HepG2 (cell line): ENCODE results near the gene ABCC3. TPM values are rescaled to one million over a fixed set of nuclear protein-coding genes. Genes with fewer than 3 reads are reported as not detected.
A peak's percentile ranks its signal among the peaks of the same experiment; 100 is the strongest.

Experiments
- HIC2 ChIP-seq: sonication (generic); formaldehyde crosslinking; IDR thresholded peaks from 2 replicates; pipeline ENCODE4 v1.9.0; 2022; ENCODE audit warnings: low read depth, missing genetic modification reagents
- LCORL ChIP-seq, 2 experiments: fragments of 450-650 bp in 1 of 2; sonication (generic) in 1 of 2; formaldehyde crosslinking in 1 of 2; IDR thresholded peaks; 2 replicates each; pipeline versions ENCODE4 v1.5.0 to v1.6.1; 2017 to 2020; ENCODE audit warnings: antibody characterized with exemption in 1 of 2, missing genetic modification reagents in 1 of 2
- RCOR2 ChIP-seq: IDR thresholded peaks from 2 replicates; pipeline ENCODE4 v1.6.1; 2016; ENCODE audit warnings: missing biosample characterization, missing genetic modification reagents
- SMAD3 ChIP-seq: sonication (generic); formaldehyde crosslinking; IDR thresholded peaks from 2 replicates; pipeline ENCODE4 v1.4.0; 2020; ENCODE audit warnings: missing genetic modification reagents
- SMARCC2 ChIP-seq: fragments of 450-650 bp; IDR thresholded peaks from 2 replicates; pipeline ENCODE4 v1.6.1; 2017; ENCODE audit warnings: antibody characterized with exemption, mild to moderate bottlenecking
- TFDP1 ChIP-seq: IDR thresholded peaks from 2 replicates; pipeline ENCODE4 v1.6.1; 2016; ENCODE audit warnings: missing compliant biosample characterization, missing genetic modification reagents, borderline replicate concordance
- ZBTB49 ChIP-seq: sonication (generic); formaldehyde crosslinking; IDR thresholded peaks from 2 replicates; pipeline ENCODE4 v1.4.0; 2020; ENCODE audit warnings: missing genetic modification reagents, borderline replicate concordance
- ZEB1 ChIP-seq: IDR thresholded peaks from 2 replicates; pipeline ENCODE4 v1.6.1; 2012; ENCODE audit warnings: mild to moderate bottlenecking, low read depth, inconsistent platforms; ENCODE audit not compliant: insufficient replicate concordance
- ZFP82 ChIP-seq: sonication (generic); formaldehyde crosslinking; IDR thresholded peaks from 2 replicates; pipeline ENCODE4 v1.5.1; 2020; ENCODE audit warnings: mild to moderate bottlenecking, missing genetic modification reagents, borderline replicate concordance
- ZMYM3 ChIP-seq: sonication (generic); formaldehyde crosslinking; IDR thresholded peaks from 2 replicates; pipeline ENCODE4 v1.5.1; 2020; ENCODE audit warnings: mild to moderate bottlenecking, missing genetic modification reagents
- ZNF558 ChIP-seq: sonication (generic); formaldehyde crosslinking; IDR thresholded peaks from 2 replicates; pipeline ENCODE4 v1.9.0; 2022; ENCODE audit warnings: mild to moderate bottlenecking, missing genetic modification reagents, borderline replicate concordance
- ZNF609 ChIP-seq: sonication (generic); formaldehyde crosslinking; IDR thresholded peaks from 2 replicates; pipeline ENCODE4 v1.4.0; 2020; ENCODE audit warnings: mild to moderate bottlenecking, missing genetic modification reagents, borderline replicate concordance
- ZNF629 ChIP-seq: sonication (generic); formaldehyde crosslinking; conservative IDR thresholded peaks from 2 replicates; pipeline ENCODE4 v1.5.0; 2020; ENCODE audit warnings: missing genetic modification reagents
- ZSCAN25 ChIP-seq: sonication (generic); formaldehyde crosslinking; IDR thresholded peaks from 2 replicates; pipeline ENCODE4 v1.8.0; 2022; ENCODE audit warnings: mild to moderate bottlenecking, missing genetic modification reagents
- polyA plus RNA-seq, 8 experiments: library from polyadenylated mRNA; depleted of rRNA in 3 of 8; stranded (reverse) in 7 of 8; unstranded in 1 of 8; fragments of >200 nt; fragmentation: Illumina TruSeq in 4 of 8; extraction: Trizol in 4 of 8; gene quantifications; 2 replicates each; pipeline versions ENCODE4 v1.2.1 to v1.2.3, GENCODE V29; 2011 to 2016; ENCODE audit warnings: low read depth in 4 of 8, missing spikeins in 1 of 8, mixed read lengths in 1 of 8; ENCODE audit not compliant: insufficient read depth in 1 of 8
- total RNA-seq, 5 experiments: library from RNA; depleted of rRNA; stranded (reverse); fragments of >200 nt; fragmentation: Illumina TruSeq; extraction: Trizol; gene quantifications; 2 replicates each; pipeline ENCODE4 v1.2.3, GENCODE V29; 2016; ENCODE audit warnings: low read depth in 1 of 5

ABCC3 gene
- total and polyA plus RNA-seq, 2 of the 13 experiments (the other 11 are each of a cell fraction or from before 2014, with no cell fraction given) = 25.2 to 50.7 TPM

GRCh38 chr17:50679008-50679544, 44.4 kb downstream of the ABCC3 start (continued):
- TF ChIP-seq TFDP1 (CRISPR knock-in tag) = 0 out of 2 replicates have a peak, but pooled peaks have one; percentile 54
- TF ChIP-seq ZNF609 = peak; percentile 60; the same call in 1 of the 2 replicates
- TF ChIP-seq SMARCC2 = no peak
- no peak for TF ChIP-seq RCOR2
- peak; percentile 53; the same call in 1 of the 2 replicates for TF ChIP-seq ZNF558
- TF ChIP-seq ZEB1 = no peak
- no peak for TF ChIP-seq ZNF629 (CRISPR knock-in tag)
- TF ChIP-seq LCORL (IDR thresholded peaks at IDR 0.05) = no peak
- peak; percentile 77 for TF ChIP-seq LCORL (CRISPR knock-in tag; IDR thresholded peaks at IDR 0.05)
- TF ChIP-seq ZSCAN25 (CRISPR knock-in tag) = no peak
- no peak for TF ChIP-seq SMAD3 (CRISPR knock-in tag)
- no peak for TF ChIP-seq ZBTB49 (CRISPR knock-in tag)
- TF ChIP-seq ZMYM3 (CRISPR knock-in tag) = 0 out of 2 replicates have a peak, but pooled peaks have one; percentile 18
- peak; percentile 96 for TF ChIP-seq HIC2 (CRISPR knock-in tag)
- TF ChIP-seq ZFP82 (CRISPR knock-in tag) = no peak
